HG02973 (cell line): ENCODE results near the gene POU6F2.

Experiments
- ATAC-seq: cut with Tn5 transposase; IDR thresholded peaks from one replicate; pipeline ENCODE4 v1.9.1; 2021; ENCODE audit warnings: moderate library complexity; ENCODE audit not compliant: unreplicated experiment

Gene POU6F2

GRCh38 chr7:39384386-39384785 is 406.7 kb downstream of the POU6F2 start:
- no peak for ATAC-seq

- no peak for ATAC-seq
Observed at GRCh38 chr7:39386718-39387117, 409.0 kb downstream of the POU6F2 start.

GRCh38 chr7:39392151-39392550 is 414.4 kb downstream of the POU6F2 start:
- ATAC-seq: no peak

- ATAC-seq: no peak
Observed at GRCh38 chr7:39394105-39394680, 416.5 kb downstream of the POU6F2 start.

- no peak for ATAC-seq
Observed at GRCh38 chr7:39399458-39399857, 421.7 kb downstream of the POU6F2 start.

- no peak for ATAC-seq
Observed at GRCh38 chr7:39399986-39400385, 422.3 kb downstream of the POU6F2 start.

GRCh38 chr7:39400836-39401235 is 423.1 kb downstream of the POU6F2 start:
- ATAC-seq: no peak

GRCh38 chr7:39402034-39402433 is 424.3 kb downstream of the POU6F2 start:
- no peak for ATAC-seq

- no peak for ATAC-seq
Observed at GRCh38 chr7:39404907-39405306, 427.2 kb downstream of the POU6F2 start.

- no peak for ATAC-seq
Observed at GRCh38 chr7:39405581-39405980, 427.9 kb downstream of the POU6F2 start.

GRCh38 chr7:39406467-39406866 is 428.8 kb downstream of the POU6F2 start:
- ATAC-seq: no peak

- no peak for ATAC-seq
Observed at GRCh38 chr7:39407137-39407536, 429.4 kb downstream of the POU6F2 start.

- no peak for ATAC-seq
Observed at GRCh38 chr7:39407723-39408122, 430.0 kb downstream of the POU6F2 start.

GRCh38 chr7:39408906-39409305 is 431.2 kb downstream of the POU6F2 start:
- ATAC-seq: no peak

GRCh38 chr7:39410582-39410981 is 432.9 kb downstream of the POU6F2 start:
- ATAC-seq: no peak

- no peak for ATAC-seq
Observed at GRCh38 chr7:39413636-39414223, 436.0 kb downstream of the POU6F2 start.

GRCh38 chr7:39414224-39415035 is 436.7 kb downstream of the POU6F2 start:
- peak; percentile 77 for ATAC-seq

GRCh38 chr7:39415091-39415787 is 437.5 kb downstream of the POU6F2 start:
- no peak for ATAC-seq

GRCh38 chr7:39416866-39417265 is 439.2 kb downstream of the POU6F2 start:
- no peak for ATAC-seq

- no peak for ATAC-seq
Observed at GRCh38 chr7:39417642-39418041, 439.9 kb downstream of the POU6F2 start.

- no peak for ATAC-seq
Observed at GRCh38 chr7:39421251-39421650, 443.5 kb downstream of the POU6F2 start.

- no peak for ATAC-seq
Observed at GRCh38 chr7:39421661-39422060, 444.0 kb downstream of the POU6F2 start.
